Activated CD4-positive, alpha-beta T cell treated with anti-CD3 and anti-CD28 coated beads, Interleukin-2, amount 10 ng/mL, durations not matched to agents 7 days and 5 days (primary cell): ENCODE data around the gene VOPP1. TPM values are rescaled to one million over a fixed set of nuclear protein-coding genes. Genes with fewer than 3 reads are reported as not detected.

Experiments
- CTCF ChIA-PET: fragments of 350-600 bp; sonication (Branson Sonifier 250); formaldehyde crosslinking; loops from one replicate; lab custom pipeline; 2021; ENCODE audit warnings: antibody characterized with exemption; lab: Charles Lee
- POLR2A ChIA-PET: fragments of 350-600 bp; sonication (Branson Sonifier 250); formaldehyde crosslinking; loops from one replicate; lab custom pipeline; 2021; ENCODE audit warnings: antibody characterized with exemption; lab: Charles Lee
- DNase-seq: peaks from one replicate; pipeline ENCODE4 v3.0.0-alpha.2; 2020
- H3K27ac Mint-ChIP-seq: one replicate; pipeline ENCODE4 v1.8.0; 2021; ENCODE audit warnings: mild to moderate bottlenecking, moderate library complexity, mixed read lengths
- H3K27me3 Mint-ChIP-seq: one replicate; pipeline ENCODE4 v1.8.0; 2021; ENCODE audit warnings: mixed read lengths
- H3K36me3 Mint-ChIP-seq: one replicate; pipeline ENCODE4 v1.8.0; 2021; ENCODE audit warnings: low read depth, mixed read lengths
- H3K4me1 Mint-ChIP-seq: one replicate; pipeline ENCODE4 v1.8.0; 2021; ENCODE audit warnings: mixed read lengths
- H3K4me3 Mint-ChIP-seq: one replicate; pipeline ENCODE4 v1.8.0; 2021; ENCODE audit warnings: mild to moderate bottlenecking, moderate library complexity, mixed read lengths
- H3K9me3 Mint-ChIP-seq: one replicate; pipeline ENCODE4 v1.8.0; 2021; ENCODE audit warnings: mixed read lengths
- total RNA-seq, 2 experiments: library from RNA; stranded (reverse); gene quantifications; one replicate each; pipeline ENCODE4 v1.2.3, GENCODE V29; 2021

Gene VOPP1
- total RNA-seq, 2 experiments from 2014 or later = 74.5 to 77.2 TPM

- POLR2A ChIA-PET = no interaction called here
- Mint-ChIP-seq H3K4me1 (peaks cover 63% of the 10 kb centered on the region), H3K4me3 (no peak overlapping the region), H3K9me3 (no peaks in the 10 kb centered on the region), H3K36me3 (peaks cover 22% of the 10 kb centered on the region), H3K27ac (no peak overlapping the region), H3K27me3 (no peaks in the 10 kb centered on the region)
- DNase-seq = no peak
- CTCF ChIA-PET = interaction anchor here (1.1 to 2.2 kb wide), 3 partner anchors 10 to 14 kb away, joined by 3 to 7 read pairs (median 7); no protein-coding TSS in a partner anchor
These were observed 24.0 kb downstream of the VOPP1 start for GRCh38 chr7:55548295-55548731.

DNA sequence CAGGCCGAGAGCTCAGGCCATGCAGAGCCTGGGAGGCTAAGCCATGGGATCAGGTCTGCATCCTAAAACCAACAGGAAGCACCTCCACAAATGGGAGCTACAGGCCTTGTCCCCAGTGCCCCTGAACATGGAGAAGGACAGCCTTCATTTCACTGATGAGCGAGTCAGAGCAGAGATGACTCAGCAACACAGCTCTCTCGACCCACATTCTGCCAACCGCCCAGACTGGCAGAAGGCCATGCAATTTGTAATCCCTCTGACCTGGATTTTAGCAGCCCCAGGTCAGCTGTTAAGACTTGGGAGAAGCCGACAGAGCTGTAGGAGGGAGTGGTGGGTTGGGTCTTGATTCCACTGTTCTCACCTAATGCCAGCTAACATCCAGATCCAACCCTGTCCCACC lies 25.5 kb downstream of the VOPP1 start:
- Mint-ChIP-seq H3K9me3 (no peaks in the 10 kb centered on the region), H3K4me3 (no peak overlapping the region), H3K4me1 (peaks cover 53% of the 10 kb centered on the region), H3K27ac (no peak overlapping the region), H3K36me3 (peaks cover 23% of the 10 kb centered on the region), H3K27me3 (no peaks in the 10 kb centered on the region)
- CTCF ChIA-PET = interaction anchor here (0.9 to 2.2 kb wide), 3 partner anchors 9 to 12 kb away, joined by 3 to 7 read pairs (median 3); no protein-coding TSS in a partner anchor
- no peak for DNase-seq
- POLR2A ChIA-PET = no interaction called here

GRCh38 chr7:55545496-55545895 lies 26.8 kb downstream of the VOPP1 start:
- no peaks in the 10 kb centered on the region for H3K27me3 Mint-ChIP-seq
- ChIA-PET POLR2A (no interaction called here), CTCF (interaction anchor here (1.3 kb wide), 1 partner anchor 11 kb away, joined by 3 read pairs; no protein-coding TSS in a partner anchor)
- DNase-seq = no peak
- H3K4me1 Mint-ChIP-seq = peaks cover 48% of the 10 kb centered on the region
- no peak overlapping the region for H3K27ac Mint-ChIP-seq
- no peak overlapping the region for H3K4me3 Mint-ChIP-seq
- no peaks in the 10 kb centered on the region for H3K9me3 Mint-ChIP-seq
- peaks cover 24% of the 10 kb centered on the region for H3K36me3 Mint-ChIP-seq

DNA sequence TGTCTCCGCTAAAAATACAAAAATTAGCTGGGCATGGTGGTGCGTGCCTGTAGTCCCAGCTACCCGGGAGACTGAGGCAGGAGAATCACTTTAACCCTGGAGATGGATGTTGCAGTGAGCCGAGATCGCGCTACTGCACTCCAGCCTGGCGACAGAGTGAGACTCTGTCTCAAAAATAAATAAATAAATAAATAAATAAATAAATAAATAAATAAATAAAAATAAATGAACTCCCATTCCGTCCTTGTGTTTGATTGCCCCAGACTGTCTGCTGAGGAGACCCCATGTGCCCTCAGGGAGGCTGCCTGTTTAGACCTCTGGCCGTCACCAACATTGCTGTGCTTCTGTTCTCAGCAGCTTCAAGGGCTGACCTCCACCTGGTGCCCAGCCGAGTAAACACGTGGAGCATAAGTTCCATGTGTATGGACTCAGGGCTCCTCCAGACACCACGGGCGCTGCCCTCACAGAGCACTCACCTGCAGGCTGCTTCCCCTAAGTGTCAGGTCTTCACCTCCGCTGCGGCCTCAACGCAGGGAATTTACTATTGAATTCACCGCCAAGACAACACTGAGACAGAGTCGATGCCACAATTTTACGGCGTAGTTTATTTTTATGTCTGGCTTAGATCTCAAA lies 32.0 kb downstream of the VOPP1 start:
- no peak overlapping the region for H3K4me3 Mint-ChIP-seq
- CTCF ChIA-PET = no interaction called here
- POLR2A ChIA-PET = no interaction called here
- no peak overlapping the region for H3K27ac Mint-ChIP-seq
- peaks cover 56% of the 10 kb centered on the region for H3K4me1 Mint-ChIP-seq
- H3K36me3 Mint-ChIP-seq = peaks cover 37% of the 10 kb centered on the region
- DNase-seq = no peak
- no peaks in the 10 kb centered on the region for H3K9me3 Mint-ChIP-seq
- no peaks in the 10 kb centered on the region for H3K27me3 Mint-ChIP-seq

DNA sequence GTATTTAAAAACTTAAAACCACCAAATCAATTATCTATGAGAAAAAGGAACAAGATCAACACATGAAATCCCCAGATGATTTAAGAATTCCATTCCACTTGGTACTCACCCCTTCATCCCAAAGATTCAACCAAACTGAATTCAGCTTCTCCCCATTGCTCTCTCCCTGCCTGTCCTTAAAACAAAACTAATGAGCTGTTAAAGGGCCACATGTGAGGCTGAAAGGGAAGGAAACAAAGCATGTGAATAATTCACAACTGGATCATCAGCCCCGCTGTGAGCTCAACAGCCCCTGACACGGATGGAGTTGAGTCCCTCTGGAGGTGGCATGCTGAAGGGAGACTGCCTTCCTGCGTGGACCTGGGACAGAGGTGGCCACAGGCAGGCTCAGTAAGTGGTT lies 32.9 kb downstream of the VOPP1 start:
- DNase-seq = no peak
- ChIA-PET CTCF (interaction anchor here (2.7 kb wide), 1 partner anchor 10 kb away, joined by 7 read pairs; no protein-coding TSS in a partner anchor), POLR2A (no interaction called here)
- Mint-ChIP-seq H3K36me3 (peaks cover 31% of the 10 kb centered on the region), H3K27ac (no peak overlapping the region), H3K4me3 (no peak overlapping the region), H3K4me1 (peaks cover 61% of the 10 kb centered on the region), H3K9me3 (no peaks in the 10 kb centered on the region), H3K27me3 (no peaks in the 10 kb centered on the region)

- Mint-ChIP-seq H3K9me3 (no peaks in the 10 kb centered on the region), H3K36me3 (peaks cover 23% of the 10 kb centered on the region), H3K27ac (no peak overlapping the region), H3K4me3 (no peak overlapping the region), H3K27me3 (no peaks in the 10 kb centered on the region), H3K4me1 (peaks cover 64% of the 10 kb centered on the region)
- no peak for DNase-seq
- ChIA-PET CTCF (interaction anchor here (0.6 to 2.7 kb wide), 3 partner anchors 8 to 105 kb away, joined by 3 to 7 read pairs (median 6); no protein-coding TSS in a partner anchor), POLR2A (no interaction called here)
These were observed 33.8 kb downstream of the VOPP1 start for GRCh38 chr7:55538538-55538937.

GRCh38 chr7:55537458-55537990 lies 34.8 kb downstream of the VOPP1 start:
- no peak for DNase-seq
- Mint-ChIP-seq H3K4me1 (peaks cover 74% of the 10 kb centered on the region), H3K36me3 (peaks cover 28% of the 10 kb centered on the region), H3K4me3 (no peak overlapping the region), H3K9me3 (no peaks in the 10 kb centered on the region), H3K27me3 (no peaks in the 10 kb centered on the region), H3K27ac (peak overlapping the region; percentile 95)
- ChIA-PET CTCF (interaction anchor here (0.9 to 2.7 kb wide), 3 partner anchors 9 to 17 kb away, joined by 3 to 7 read pairs (median 3); no protein-coding TSS in a partner anchor), POLR2A (no interaction called here)

GRCh38 chr7:55536619-55537457 lies 35.5 kb downstream of the VOPP1 start:
- Mint-ChIP-seq H3K27me3 (no peaks in the 10 kb centered on the region), H3K36me3 (peaks cover 31% of the 10 kb centered on the region), H3K9me3 (no peaks in the 10 kb centered on the region), H3K4me1 (peaks cover 81% of the 10 kb centered on the region), H3K4me3 (no peak overlapping the region), H3K27ac (peak overlapping the region; percentile 95)
- CTCF ChIA-PET = interaction anchor here (1.0 kb wide), 1 partner anchor 10 kb away, joined by 3 read pairs; no protein-coding TSS in a partner anchor
- POLR2A ChIA-PET = no interaction called here
- DNase-seq = no peak

GRCh38 chr7:55535617-55536016 lies 36.7 kb downstream of the VOPP1 start:
- Mint-ChIP-seq H3K27ac (peak overlapping the region; percentile 95), H3K27me3 (no peaks in the 10 kb centered on the region), H3K4me1 (peaks cover 87% of the 10 kb centered on the region), H3K4me3 (peak overlapping the region; percentile 59), H3K9me3 (no peaks in the 10 kb centered on the region), H3K36me3 (peaks cover 41% of the 10 kb centered on the region)
- POLR2A ChIA-PET = no interaction called here
- CTCF ChIA-PET = interaction anchor here (0.6 to 1.7 kb wide), 3 partner anchors 11 to 415 kb away, joined by 3 to 7 read pairs (median 4); no protein-coding TSS in a partner anchor
- DNase-seq = no peak

- Mint-ChIP-seq H3K4me3 (peak overlapping the region; percentile 59), H3K27ac (peak overlapping the region; percentile 95), H3K36me3 (peaks cover 44% of the 10 kb centered on the region), H3K4me1 (peaks cover 90% of the 10 kb centered on the region), H3K27me3 (no peaks in the 10 kb centered on the region), H3K9me3 (no peaks in the 10 kb centered on the region)
- ChIA-PET POLR2A (interaction anchor here (0.5 kb wide), 1 partner anchor 512 kb away, joined by 3 read pairs; no protein-coding TSS in a partner anchor), CTCF (interaction anchor here (0.6 to 3.4 kb wide), 6 partner anchors 10 to 103 kb away, joined by 3 to 20 read pairs (median 5); no protein-coding TSS in a partner anchor)
- DNase-seq = no peak
These were observed 37.2 kb downstream of the VOPP1 start for GRCh38 chr7:55534916-55535590.

GRCh38 chr7:55534262-55534915 lies 37.9 kb downstream of the VOPP1 start:
- peak; percentile 70 for DNase-seq
- no peaks in the 10 kb centered on the region for H3K27me3 Mint-ChIP-seq
- peak overlapping the region; percentile 59 for H3K4me3 Mint-ChIP-seq
- no peaks in the 10 kb centered on the region for H3K9me3 Mint-ChIP-seq
- ChIA-PET POLR2A (interaction anchor here (0.5 kb wide), 1 partner anchor 513 kb away, joined by 3 read pairs; no protein-coding TSS in a partner anchor), CTCF (interaction anchor here (0.6 to 3.4 kb wide), 11 partner anchors 8 to 225 kb away, joined by 3 to 20 read pairs (median 4); no protein-coding TSS in a partner anchor)
- peaks cover 92% of the 10 kb centered on the region for H3K4me1 Mint-ChIP-seq
- peak overlapping the region; percentile 95 for H3K27ac Mint-ChIP-seq
- peaks cover 48% of the 10 kb centered on the region for H3K36me3 Mint-ChIP-seq
